BLaER1 treated with 17β-estradiol and CSF1 and Interleukin-3, amounts not matched to agents 10 nM and 100 nM (cell line): Measurements from ENCODE around the gene MBD6.

Experiments
- H3K27ac ChIP-seq, 11 experiments: shearing (Covaris generic); formaldehyde crosslinking; 2 replicates each; pipeline ENCODE4 v1.8.1; 2022
- H3K27me3 ChIP-seq, 11 experiments: shearing (Covaris generic); formaldehyde crosslinking; 2 replicates each; pipeline ENCODE4 v1.8.1; 2022
- H3K36me3 ChIP-seq, 11 experiments: shearing (Covaris generic); formaldehyde crosslinking; 2 replicates each; pipeline ENCODE4 v1.8.1; 2022
- H3K4me1 ChIP-seq, 10 experiments: shearing (Covaris generic); formaldehyde crosslinking; 2 replicates each; pipeline ENCODE4 v1.8.1; 2022
- H3K4me2 ChIP-seq, 11 experiments: shearing (Covaris generic); formaldehyde crosslinking; 2 replicates each; pipeline ENCODE4 v1.8.1; 2022
- H3K4me3 ChIP-seq, 10 experiments: shearing (Covaris generic); formaldehyde crosslinking; 2 replicates each; pipeline ENCODE4 v1.8.1; 2022
- H3K9ac ChIP-seq, 11 experiments: shearing (Covaris generic); formaldehyde crosslinking; 2 replicates each; pipeline ENCODE4 v1.8.1; 2022
- H3K9me3 ChIP-seq, 11 experiments: shearing (Covaris generic); formaldehyde crosslinking; replicated peaks in 1 of 11; 2 replicates each; pipeline ENCODE4 v1.8.1; 2022
- H4K20me1 ChIP-seq, 11 experiments: shearing (Covaris generic); formaldehyde crosslinking; 2 replicates each; pipeline ENCODE4 v1.8.1; 2022
- Cebpa-rat ChIP-seq, 11 experiments: shearing (Covaris generic); IDR thresholded peaks; 2 replicates each; pipeline ENCODE4 v1.8.1; 2022

Gene MBD6

GRCh38 chr12:57546438-57547287 lies 24.0 kb downstream of the MBD6 start, which contains the start of gene DCTN2:
TSS of gene DCTN2 (minus strand) at chr12:57547192. CDS start at chr12:57547063, 129 bp downstream.
- H3K4me1 ChIP-seq = peaks cover 35 to 46% (median 45%) of the 10 kb centered on the region in 10 experiments
- peak within 1 kb of the TSS; percentile 75 to 96 (median 89) for H3K27ac ChIP-seq
- H3K9ac ChIP-seq = peak within 1 kb of the TSS; percentile 88 to 98 (median 95)
- peaks cover 0 to 23% (median 7%) of the 10 kb centered on the region in 11 experiments; a peak in 9 of 22 replicates for H4K20me1 ChIP-seq
- peaks cover 5 to 24% (median 11%) of the 10 kb centered on the region in 11 experiments; a peak in 21 of 22 replicates for H3K36me3 ChIP-seq
- TF ChIP-seq Cebpa-rat (IDR thresholded peaks at IDR 0.05) = no peak
- H3K9me3 ChIP-seq = no peaks in the 10 kb centered on the region
- H3K27me3 ChIP-seq = peaks cover 43 to 46% (median 44%) of the 10 kb centered on the region in 11 experiments
- peak within 1 kb of the TSS; percentile 79 to 99 (median 94) for H3K4me3 ChIP-seq
- H3K4me2 ChIP-seq = peak within 1 kb of the TSS; percentile 78 to 98 (median 95)

DNA sequence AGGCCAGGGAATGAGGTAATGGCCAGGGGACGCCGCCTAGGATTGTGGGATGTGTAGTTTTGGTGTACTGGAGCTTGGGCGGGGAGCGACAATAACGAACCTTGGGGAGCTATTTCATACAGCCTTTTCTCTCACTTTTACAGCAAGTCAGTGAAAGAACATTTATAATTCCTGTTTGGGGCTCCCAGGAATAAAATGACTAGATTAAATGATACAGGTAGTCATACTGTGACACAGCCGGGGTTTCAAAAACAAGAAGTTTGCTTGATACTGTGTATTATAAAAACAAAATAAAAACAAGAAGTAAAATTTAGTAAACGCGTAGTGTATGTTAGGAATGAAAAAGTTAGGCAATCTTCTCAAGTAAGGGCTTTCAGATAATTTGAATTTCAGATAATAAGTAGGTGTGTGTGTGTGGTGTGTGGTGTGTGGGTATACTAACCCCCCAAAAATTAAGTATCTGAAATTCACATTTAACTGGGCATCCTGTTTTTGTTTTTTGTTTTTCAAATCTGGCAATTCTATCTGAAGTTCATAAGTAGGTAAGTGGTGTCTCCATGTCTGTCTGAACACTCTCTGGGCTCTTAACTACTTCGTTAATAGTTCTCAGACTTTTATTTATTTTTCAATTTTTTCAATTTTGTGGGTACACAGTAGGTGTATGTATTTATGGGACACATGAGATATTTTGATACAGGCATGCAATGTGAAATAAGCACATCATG lies 24.8 kb downstream of the MBD6 start:
- peak overlapping the region; percentile 19 to 98 (median 78); a peak in 21 of 22 replicates for H3K4me2 ChIP-seq
- peaks cover 0 to 19% (median 7%) of the 10 kb centered on the region in 11 experiments; a peak in 9 of 22 replicates for H4K20me1 ChIP-seq
- H3K4me1 ChIP-seq = peaks cover 35 to 46% (median 44%) of the 10 kb centered on the region in 10 experiments
- peak overlapping the region; percentile 88 to 98 (median 95); a peak in 21 of 22 replicates for H3K9ac ChIP-seq
- H3K9me3 ChIP-seq = no peaks in the 10 kb centered on the region
- H3K27ac ChIP-seq = peak overlapping the region in 5 of 11 experiments; percentile 86 to 96 (median 94); a peak in 9 of 22 replicates
- peaks cover 0 to 16% (median 3%) of the 10 kb centered on the region in 11 experiments; a peak in 12 of 22 replicates for H3K36me3 ChIP-seq
- peak overlapping the region; percentile 79 to 99 (median 94) for H3K4me3 ChIP-seq
- no peak for TF ChIP-seq Cebpa-rat (IDR thresholded peaks at IDR 0.05)
- peaks cover 43 to 52% (median 47%) of the 10 kb centered on the region in 11 experiments for H3K27me3 ChIP-seq

- Histone ChIP-seq H3K36me3 (peaks cover 0 to 12% (median 0%) of the 10 kb centered on the region in 11 experiments; a peak in 4 of 22 replicates), H4K20me1 (peaks cover 0 to 18% (median 7%) of the 10 kb centered on the region in 11 experiments; a peak in 9 of 22 replicates), H3K9ac (no peak overlapping the region), H3K9me3 (no peaks in the 10 kb centered on the region), H3K4me2 (no peak overlapping the region), H3K27ac (no peak overlapping the region), H3K4me1 (peaks cover 37 to 46% (median 40%) of the 10 kb centered on the region in 10 experiments), H3K4me3 (no peak overlapping the region), H3K27me3 (peaks cover 43 to 57% (median 47%) of the 10 kb centered on the region in 11 experiments)
- TF ChIP-seq Cebpa-rat (IDR thresholded peaks at IDR 0.05) = no peak
These were observed 25.3 kb downstream of the MBD6 start for GRCh38 chr12:57548013-57548315.

GRCh38 chr12:57548488-57548887 lies 25.9 kb downstream of the MBD6 start:
- Histone ChIP-seq H3K4me1 (peaks cover 34 to 46% (median 40%) of the 10 kb centered on the region in 10 experiments), H3K4me2 (no peak overlapping the region), H3K9me3 (no peaks in the 10 kb centered on the region), H3K36me3 (peaks cover 0 to 12% (median 0%) of the 10 kb centered on the region in 11 experiments; a peak in 4 of 22 replicates), H4K20me1 (peaks cover 0 to 16% (median 7%) of the 10 kb centered on the region in 11 experiments; a peak in 9 of 22 replicates), H3K4me3 (no peak overlapping the region), H3K27me3 (peaks cover 43 to 57% (median 47%) of the 10 kb centered on the region in 11 experiments), H3K9ac (no peak overlapping the region), H3K27ac (no peak overlapping the region)
- TF ChIP-seq Cebpa-rat (IDR thresholded peaks at IDR 0.05) = no peak

- Histone ChIP-seq H3K27ac (no peak overlapping the region), H3K4me3 (no peak overlapping the region), H3K4me2 (no peak overlapping the region), H3K36me3 (peaks cover 0 to 12% (median 0%) of the 10 kb centered on the region in 11 experiments; a peak in 4 of 22 replicates), H3K4me1 (peaks cover 25 to 43% (median 39%) of the 10 kb centered on the region in 10 experiments), H3K27me3 (peaks cover 43 to 57% (median 47%) of the 10 kb centered on the region in 11 experiments), H3K9me3 (no peaks in the 10 kb centered on the region), H3K9ac (no peak overlapping the region), H4K20me1 (peaks cover 0 to 12% (median 0%) of the 10 kb centered on the region in 11 experiments; a peak in 6 of 22 replicates)
- TF ChIP-seq Cebpa-rat (IDR thresholded peaks at IDR 0.05) = no peak
These were observed 26.7 kb downstream of the MBD6 start for GRCh38 chr12:57549203-57549908.

- Histone ChIP-seq H3K9ac (no peak within 1 kb of the TSS), H3K9me3 (no peaks in the 10 kb centered on the region)
These were observed 27.5 kb downstream of the MBD6 start, which contains the start of gene KIF5A for GRCh38 chr12:57549909-57550640. TSS of gene KIF5A (plus strand) at chr12:57550044. CDS start at chr12:57550272, 228 bp downstream.

GRCh38 chr12:57550641-57551549 lies 28.3 kb downstream of the MBD6 start:
- Histone ChIP-seq H3K9ac (no peak overlapping the region), H3K4me3 (no peak overlapping the region), H3K9me3 (no peaks in the 10 kb centered on the region), H3K27ac (no peak overlapping the region), H3K4me1 (peaks cover 10 to 28% (median 24%) of the 10 kb centered on the region in 10 experiments), H4K20me1 (no peaks in the 10 kb centered on the region; a peak in 4 of 22 replicates), H3K4me2 (no peak overlapping the region), H3K36me3 (no peaks in the 10 kb centered on the region), H3K27me3 (peaks cover 43 to 57% (median 47%) of the 10 kb centered on the region in 11 experiments)
- no peak for TF ChIP-seq Cebpa-rat (IDR thresholded peaks at IDR 0.05)

More at GRCh38 chr12:57549909-57550640, 27.5 kb downstream of the MBD6 start, which contains the start of gene KIF5A:
- Histone ChIP-seq H3K4me3 (no peak within 1 kb of the TSS), H3K27ac (no peak within 1 kb of the TSS), H3K27me3 (peaks cover 43 to 57% (median 47%) of the 10 kb centered on the region in 11 experiments), H4K20me1 (peaks cover 0 to 7% (median 0%) of the 10 kb centered on the region in 11 experiments; a peak in 5 of 22 replicates), H3K36me3 (peaks cover 0 to 7% (median 0%) of the 10 kb centered on the region in 11 experiments; a peak in 3 of 22 replicates), H3K4me2 (no peak within 1 kb of the TSS; a peak in 1 of 22 replicates), H3K4me1 (peaks cover 18 to 36% (median 32%) of the 10 kb centered on the region in 10 experiments)
- no peak for TF ChIP-seq Cebpa-rat (IDR thresholded peaks at IDR 0.05)
